IMR-90 (cell line): ENCODE data around the gene ZNF318. TPM values are rescaled to one million over a fixed set of nuclear protein-coding genes. Genes with fewer than 3 reads are reported as not detected.

Experiments
- ATAC-seq: fragments of 200-7000 bp; cut with Tn5 transposase; 2 replicates; pipeline ENCODE4 v1.9.1; 2020; ENCODE audit warnings: low read depth, mild to moderate bottlenecking, moderate library complexity
- BruUV-seq: library from RNA; stranded (reverse); fragments of 400-500 nt; replicated peaks from 2 replicates; lab custom pipeline; 2021; lab: Mats Ljungman, UMichigan
- CTCF ChIA-PET: fragments of 300-600 bp; formaldehyde crosslinking; extraction: SDS; loops from one replicate; lab custom pipeline; 2021; ENCODE audit warnings: antibody characterized with exemption; lab: Yijun Ruan, JAX
- POLR2A ChIA-PET: fragments of 300-600 bp; sonication (Branson Sonifier 250); formaldehyde crosslinking; loops from one replicate; lab custom pipeline; 2022; ENCODE audit warnings: antibody characterized with exemption; ENCODE audit not compliant: unreplicated experiment; lab: Charles Lee
- DNase-seq: peaks from one replicate; pipeline ENCODE4 v3.0.0; 2013
- H2AFZ ChIP-seq: replicated peaks from 2 replicates; pipeline ENCODE3; 2013; ENCODE audit warnings: low read length, mild to moderate bottlenecking; ENCODE audit not compliant: poor library complexity
- H2AK5ac ChIP-seq: 2 replicates; pipeline ENCODE4 v1.6.1; 2013; ENCODE audit warnings: low read depth, low read length, inconsistent platforms
- H2AK9ac ChIP-seq: replicated peaks from 2 replicates; pipeline ENCODE3; 2013; ENCODE audit warnings: mild to moderate bottlenecking, low read depth, low read length, moderate library complexity; ENCODE audit not compliant: poor library complexity
- H2BK120ac ChIP-seq: 2 replicates; pipeline ENCODE4 v1.6.1; 2013; ENCODE audit warnings: low read depth, low read length, inconsistent platforms
- H2BK15ac ChIP-seq: 3 replicates; pipeline ENCODE4 v1.6.1; 2013; ENCODE audit warnings: low read depth, low read length, inconsistent platforms
- H2BK20ac ChIP-seq: 2 replicates; pipeline ENCODE4 v1.6.1; 2013; ENCODE audit warnings: low read depth, mild to moderate bottlenecking, inconsistent platforms, low read length, moderate library complexity
- H2BK5ac ChIP-seq: 2 replicates; pipeline ENCODE4 v1.6.1; 2013; ENCODE audit warnings: mild to moderate bottlenecking, low read depth, low read length, inconsistent platforms; ENCODE audit not compliant: poor library complexity, severe bottlenecking
- H3K14ac ChIP-seq: replicated peaks from 2 replicates; pipeline ENCODE4 v1.6.1; 2013; ENCODE audit warnings: low read depth, low read length, inconsistent platforms
- H3K18ac ChIP-seq: 2 replicates; pipeline ENCODE4 v1.6.1; 2013; ENCODE audit warnings: low read depth, low read length, control low read depth
- H3K23ac ChIP-seq: 2 replicates; pipeline ENCODE4 v1.6.1; 2013; ENCODE audit warnings: low read depth, low read length, inconsistent platforms
- H3K27ac ChIP-seq: 2 replicates; pipeline ENCODE4 v1.5.1; 2013; ENCODE audit warnings: mild to moderate bottlenecking, control low read depth, low read length; ENCODE audit not compliant: insufficient read depth
- H3K27me3 ChIP-seq: 2 replicates; pipeline ENCODE4 v1.6.1; 2013; ENCODE audit warnings: low read length; ENCODE audit not compliant: control insufficient read depth, insufficient read depth
- H3K36me3 ChIP-seq: 2 replicates; pipeline ENCODE4 v1.6.1; 2013; ENCODE audit warnings: low read length, mixed read lengths; ENCODE audit not compliant: control insufficient read depth, insufficient read depth
- H3K4ac ChIP-seq: 2 replicates; pipeline ENCODE4 v1.6.1; 2013; ENCODE audit warnings: low read depth, low read length, inconsistent platforms
- H3K4me1 ChIP-seq: 2 replicates; pipeline ENCODE4 v1.6.1; 2013; ENCODE audit warnings: low read length, mixed read lengths; ENCODE audit not compliant: control insufficient read depth, insufficient read depth
- H3K4me2 ChIP-seq: 2 replicates; pipeline ENCODE4 v1.6.1; 2013; ENCODE audit warnings: low read depth, mild to moderate bottlenecking, control low read depth, low read length, moderate library complexity
- H3K4me3 ChIP-seq: 2 replicates; pipeline ENCODE4 v1.5.1; 2013; ENCODE audit warnings: low read depth, mild to moderate bottlenecking, control low read depth, low read length, moderate library complexity; ENCODE audit not compliant: insufficient read depth
- H3K56ac ChIP-seq: 2 replicates; pipeline ENCODE4 v1.6.1; 2013; ENCODE audit warnings: low read length, inconsistent platforms; ENCODE audit not compliant: insufficient read depth; ENCODE audit errors: extremely low read depth
- H3K79me1 ChIP-seq, 2 experiments: 2 replicates each; pipeline ENCODE4 v1.6.1; 2013; ENCODE audit warnings: low read length in 2 of 2, inconsistent platforms in 1 of 2, low read depth in 1 of 2
- H3K9ac ChIP-seq: 2 replicates; pipeline ENCODE4 v1.6.1; 2013; ENCODE audit warnings: low read depth, low read length, control low read depth
- H3K9me1 ChIP-seq: 2 replicates; pipeline ENCODE4 v1.6.1; 2013; ENCODE audit warnings: low read length, inconsistent platforms; ENCODE audit not compliant: insufficient read depth
- H3K9me3 ChIP-seq: 2 replicates; pipeline ENCODE4 v1.6.1; 2013; ENCODE audit warnings: low read length; ENCODE audit not compliant: control insufficient read depth, insufficient read depth
- H4K20me1 ChIP-seq: 2 replicates; pipeline ENCODE4 v1.6.1; 2013; ENCODE audit warnings: low read length, inconsistent platforms; ENCODE audit not compliant: insufficient read depth
- H4K5ac ChIP-seq: 2 replicates; pipeline ENCODE4 v1.6.1; 2013; ENCODE audit warnings: mild to moderate bottlenecking, low read depth, low read length, control low read depth
- H4K8ac ChIP-seq, 2 experiments: 2 replicates each; pipeline ENCODE4 v1.6.1; 2013; ENCODE audit warnings: low read depth in 2 of 2, low read length in 2 of 2, control low read depth in 1 of 2, inconsistent platforms in 1 of 2
- H4K91ac ChIP-seq: 2 replicates; pipeline ENCODE4 v1.6.1; 2013; ENCODE audit warnings: low read depth, low read length, inconsistent platforms; ENCODE audit not compliant: insufficient read depth
- BHLHE40 ChIP-seq: fragments of 150-350 bp; IDR thresholded peaks from 2 replicates; pipeline ENCODE4 v1.6.1; 2016; ENCODE audit warnings: mild to moderate bottlenecking, low read depth, low read length
- CHD1 ChIP-seq: IDR thresholded peaks from 2 replicates; pipeline ENCODE4 v1.6.1; 2012; ENCODE audit warnings: low read depth, low read length, improper control_type of control experiment
- MAFK ChIP-seq: IDR thresholded peaks from 2 replicates; pipeline ENCODE4 v1.6.1; 2012; ENCODE audit warnings: low read depth, low read length, improper control_type of control experiment
- MAZ ChIP-seq: IDR thresholded peaks from 2 replicates; pipeline ENCODE4 v1.6.1; 2012; ENCODE audit warnings: low read depth, mild to moderate bottlenecking, low read length, improper control_type of control experiment, moderate library complexity, borderline replicate concordance
- WGBS, 2 experiments: methylation state at CpG; one replicate each; pipeline versions ENCODE4 v1.1.5 to v1.1.7; 2013; ENCODE audit warnings: missing lambda C conversion rate in 2 of 2; ENCODE audit not compliant: insufficient read length in 1 of 2; ENCODE audit errors: extremely low coverage in 2 of 2; 5-methylcytosine and 5-hydroxymethylcytosine counted together
- dilution Hi-C: fragments of 300-500 bp; cut with HindIII; formaldehyde crosslinking; loops from one replicate; pipeline ENCODE4 v1.14.3; 2018; ENCODE audit warnings: low sequenced_read_pairs; ENCODE audit not compliant: unreplicated experiment
- in situ Hi-C: fragments of 300-500 bp; cut with MboI; formaldehyde crosslinking; loops from 3 replicates; pipeline ENCODE4 v1.14.3; 2019; ENCODE audit warnings: low sequenced_read_pairs, inconsistent platforms, mixed read lengths
- intact Hi-C: fragments of 100-400 bp; cut with micrococcal nuclease; formaldehyde crosslinking; loops from 2 replicates; pipeline ENCODE4 v1.10.0; 2022
- polyA plus RNA-seq, 3 experiments: library from polyadenylated mRNA; depleted of rRNA; stranded (reverse); fragments of >200 nt; gene quantifications; 2 replicates each; pipeline ENCODE4 v1.2.3, GENCODE V29; 2012; ENCODE audit warnings: low replicate concordance in 1 of 3
- total RNA-seq: library from RNA; depleted of rRNA; stranded (reverse); fragments of >200 nt; gene quantifications from 2 replicates; pipeline ENCODE4 v1.2.3, GENCODE V29; 2012
- TF ChIP-seq, protein P1 (sequence below): fragments of 150-350 bp; IDR thresholded peaks from 2 replicates; pipeline ENCODE4 v1.6.1; 2016; ENCODE audit warnings: low read depth, mild to moderate bottlenecking, low read length, moderate library complexity, borderline replicate concordance

ZNF318 gene
- total and polyA plus RNA-seq, 2 of the 4 experiments (the other 2 are of a cell fraction): 5.7 to 6.6 TPM

GRCh38 chr6:43331891-43332290 is 37.6 kb downstream of the ZNF318 start:
- dilution Hi-C loops: no loop called here
- CTCF ChIA-PET: no interaction called here

More at GRCh38 chr6:43331891-43332290, 37.6 kb downstream of the ZNF318 start:
- Histone ChIP-seq H3K23ac (no peak overlapping the region), H3K27me3 (no peaks in the 10 kb centered on the region), H2BK15ac (no peak overlapping the region), H4K5ac (no peak overlapping the region), H3K4ac (no peak overlapping the region), H3K4me3 (no peak overlapping the region), H3K9me1 (no peaks in the 10 kb centered on the region), H3K79me1 (no peaks in the 10 kb centered on the region), H2AK5ac (no peak overlapping the region), H2AFZ (no peak overlapping the region), H3K14ac (no peak overlapping the region), H3K4me2 (no peak overlapping the region), H3K27ac (no peak overlapping the region), H2BK120ac (no peak overlapping the region), H3K4me1 (no peaks in the 10 kb centered on the region), H4K8ac (no peak overlapping the region), H2AK9ac (no peak overlapping the region), H2BK5ac (no peak overlapping the region), H4K20me1 (no peaks in the 10 kb centered on the region), H3K36me3 (peaks cover 2% of the 10 kb centered on the region), H3K9ac (no peak overlapping the region), H3K18ac (no peak overlapping the region), H4K91ac (no peak overlapping the region), H2BK20ac (no peak overlapping the region), H3K9me3 (no peaks in the 10 kb centered on the region), H3K56ac (no peak overlapping the region)
- ATAC-seq (no peak), DNase-seq (no peak)
- POLR2A ChIA-PET: no interaction called here
- no TSS peak for BruUV-seq
- no peak for TF ChIP-seq BHLHE40
- no peak for TF ChIP-seq CHD1
- TF ChIP-seq, protein P1, sequence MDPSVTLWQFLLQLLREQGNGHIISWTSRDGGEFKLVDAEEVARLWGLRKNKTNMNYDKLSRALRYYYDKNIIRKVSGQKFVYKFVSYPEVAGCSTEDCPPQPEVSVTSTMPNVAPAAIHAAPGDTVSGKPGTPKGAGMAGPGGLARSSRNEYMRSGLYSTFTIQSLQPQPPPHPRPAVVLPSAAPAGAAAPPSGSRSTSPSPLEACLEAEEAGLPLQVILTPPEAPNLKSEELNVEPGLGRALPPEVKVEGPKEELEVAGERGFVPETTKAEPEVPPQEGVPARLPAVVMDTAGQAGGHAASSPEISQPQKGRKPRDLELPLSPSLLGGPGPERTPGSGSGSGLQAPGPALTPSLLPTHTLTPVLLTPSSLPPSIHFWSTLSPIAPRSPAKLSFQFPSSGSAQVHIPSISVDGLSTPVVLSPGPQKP: no peak
- TF ChIP-seq MAZ: no peak
- no peak for TF ChIP-seq MAFK
- intact Hi-C loops (loop anchor here (10.0 kb wide), 1 partner anchor 427 kb away; no protein-coding TSS in a partner anchor), in situ Hi-C loops (loop anchor here (5.0 kb wide), 1 partner anchor 70 kb away; no protein-coding TSS in a partner anchor)
- WGBS, 2 experiments: 60 to 100% methylated on average over 1 of the region's 4 CpGs
